HepG2 (cell line): ENCODE data around the gene RNASE12. TPM values are rescaled to one million over a fixed set of nuclear protein-coding genes. Genes with fewer than 3 reads are reported as not detected.

ENCODE experiments used
- EEA1 ChIP-seq: sonication (generic); formaldehyde crosslinking; IDR thresholded peaks from 2 replicates; pipeline ENCODE4 v1.5.1; 2020; ENCODE audit warnings: mild to moderate bottlenecking, missing genetic modification reagents, borderline replicate concordance
- EP300 ChIP-seq, 3 experiments: sonication (generic) in 1 of 3; formaldehyde crosslinking in 1 of 3; IDR thresholded peaks; 2 replicates each; pipeline versions ENCODE4 v1.5.1 to v1.6.1; 2011 to 2020; ENCODE audit warnings: low read depth in 2 of 3, low read length in 2 of 3, borderline replicate concordance in 1 of 3, improper control_type of control experiment in 1 of 3, mild to moderate bottlenecking in 1 of 3, missing genetic modification reagents in 1 of 3, moderate library complexity in 1 of 3
- GABPB1 ChIP-seq: IDR thresholded peaks from 2 replicates; pipeline ENCODE4 v1.6.1; 2016; ENCODE audit warnings: mild to moderate bottlenecking, missing genetic modification reagents, moderate library complexity, missing compliant biosample characterization
- NR2C2 ChIP-seq: sonication (generic); formaldehyde crosslinking; IDR thresholded peaks from 2 replicates; pipeline ENCODE4 v1.4.0; 2020; ENCODE audit warnings: missing genetic modification reagents, mild to moderate bottlenecking, moderate library complexity, borderline replicate concordance
- PPARG ChIP-seq: conservative IDR thresholded peaks from 2 replicates; pipeline ENCODE4 v1.6.1; 2016; ENCODE audit warnings: missing biosample characterization, missing genetic modification reagents
- RFX3 ChIP-seq: IDR thresholded peaks from 2 replicates; pipeline ENCODE4 v1.6.1; 2016; ENCODE audit warnings: missing biosample characterization, missing genetic modification reagents
- RORA ChIP-seq: sonication (generic); formaldehyde crosslinking; IDR thresholded peaks from 2 replicates; pipeline ENCODE4 v1.5.0; 2020; ENCODE audit warnings: mild to moderate bottlenecking, missing genetic modification reagents, moderate library complexity
- SRF ChIP-seq: IDR thresholded peaks from 2 replicates; pipeline ENCODE4 v1.6.1; 2011; ENCODE audit warnings: mild to moderate bottlenecking, low read depth, low read length, moderate library complexity
- ZFP82 ChIP-seq: sonication (generic); formaldehyde crosslinking; IDR thresholded peaks from 2 replicates; pipeline ENCODE4 v1.5.1; 2020; ENCODE audit warnings: mild to moderate bottlenecking, missing genetic modification reagents, borderline replicate concordance
- ZNF619 ChIP-seq: sonication (generic); formaldehyde crosslinking; IDR thresholded peaks from 2 replicates; pipeline ENCODE4 v1.4.0; 2020; ENCODE audit warnings: mild to moderate bottlenecking, missing genetic modification reagents
- polyA plus RNA-seq, 8 experiments: library from polyadenylated mRNA; depleted of rRNA in 3 of 8; stranded (reverse) in 7 of 8; unstranded in 1 of 8; fragments of >200 nt; fragmentation: Illumina TruSeq in 4 of 8; extraction: Trizol in 4 of 8; gene quantifications; 2 replicates each; pipeline versions ENCODE4 v1.2.1 to v1.2.3, GENCODE V29; 2011 to 2016; ENCODE audit warnings: low read depth in 4 of 8, missing spikeins in 1 of 8, mixed read lengths in 1 of 8; ENCODE audit not compliant: insufficient read depth in 1 of 8
- total RNA-seq, 5 experiments: library from RNA; depleted of rRNA; stranded (reverse); fragments of >200 nt; fragmentation: Illumina TruSeq; extraction: Trizol; gene quantifications; 2 replicates each; pipeline ENCODE4 v1.2.3, GENCODE V29; 2016; ENCODE audit warnings: low read depth in 1 of 5
- TF ChIP-seq, protein P1 (sequence below): sonication (generic); formaldehyde crosslinking; IDR thresholded peaks from 2 replicates; pipeline ENCODE4 v1.8.0; 2022; ENCODE audit warnings: mild to moderate bottlenecking, missing genetic modification reagents, borderline replicate concordance
- TF ChIP-seq, protein P2 (sequence below): fragments of 450-650 bp; IDR thresholded peaks from 2 replicates; pipeline ENCODE4 v1.6.1; 2016
- TF ChIP-seq, protein P3 (sequence below): sonication (generic); formaldehyde crosslinking; conservative IDR thresholded peaks from 2 replicates; pipeline ENCODE4 v1.4.0; 2020; ENCODE audit warnings: missing genetic modification reagents
- TF ChIP-seq, protein P4 (sequence below): sonication (generic); formaldehyde crosslinking; IDR thresholded peaks from 2 replicates; pipeline ENCODE4 v1.4.0; 2020; ENCODE audit warnings: missing genetic modification reagents, borderline replicate concordance
- TF ChIP-seq, protein P5 (sequence below): sonication (generic); formaldehyde crosslinking; conservative IDR thresholded peaks from 2 replicates; pipeline ENCODE4 v1.5.0; 2020; ENCODE audit warnings: missing genetic modification reagents

Gene RNASE12
- total and polyA plus RNA-seq, 2 of the 13 experiments (the other 11 are each of a cell fraction or from before 2014, with no cell fraction given), result not detected

DNA sequence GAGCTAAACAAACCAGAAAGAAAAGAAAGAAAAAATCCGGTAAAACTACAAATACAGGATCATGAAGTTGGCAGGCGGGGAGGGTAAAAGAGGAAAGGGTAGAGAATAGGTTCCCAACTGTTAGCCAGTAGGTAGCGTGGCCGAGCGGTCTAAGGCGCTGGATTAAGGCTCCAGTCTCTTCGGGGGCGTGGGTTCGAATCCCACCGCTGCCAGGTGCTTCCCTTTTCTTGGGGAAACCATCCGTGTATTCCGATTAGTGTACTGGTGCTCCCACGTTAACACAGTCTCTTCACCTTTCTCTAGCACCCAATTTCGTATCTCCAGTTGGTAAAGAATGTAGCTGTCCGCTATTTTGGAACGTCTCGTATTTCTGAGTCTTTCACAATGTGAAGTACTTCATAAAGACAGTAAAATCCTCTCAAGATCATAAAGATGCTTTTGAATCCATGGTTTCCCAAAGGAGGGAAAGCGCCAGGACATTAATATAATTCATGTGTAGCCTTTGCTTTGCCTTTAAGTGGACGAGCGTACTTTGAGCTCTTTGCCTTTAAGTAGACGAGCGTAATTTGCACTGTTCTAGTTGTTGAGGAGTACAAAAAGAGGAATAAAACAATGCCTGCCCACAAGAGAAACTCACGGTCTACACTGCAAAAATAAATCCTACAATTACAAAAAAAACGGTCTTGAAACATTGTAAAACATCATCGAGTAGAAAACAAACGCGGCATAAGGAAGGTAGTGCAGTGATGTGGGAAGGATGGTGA, 19.0 kb upstream of the RNASE12 start (continued):
- TF ChIP-seq, protein P1, sequence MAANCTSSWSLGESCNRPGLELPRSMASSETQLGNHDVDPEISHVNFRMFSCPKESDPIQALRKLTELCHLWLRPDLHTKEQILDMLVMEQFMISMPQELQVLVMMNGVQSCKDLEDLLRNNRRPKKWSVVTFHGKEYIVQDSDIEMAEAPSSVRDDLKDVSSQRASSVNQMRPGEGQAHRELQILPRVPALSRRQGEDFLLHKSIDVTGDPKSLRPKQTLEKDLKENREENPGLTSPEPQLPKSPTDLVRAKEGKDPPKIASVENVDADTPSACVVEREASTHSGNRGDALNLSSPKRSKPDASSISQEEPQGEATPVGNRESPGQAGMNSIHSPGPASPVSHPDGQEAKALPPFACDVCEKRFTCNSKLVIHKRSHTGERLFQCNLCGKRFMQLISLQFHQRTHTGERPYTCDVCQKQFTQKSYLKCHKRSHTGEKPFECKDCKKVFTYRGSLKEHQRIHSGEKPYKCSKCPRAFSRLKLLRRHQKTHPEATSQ, result no peak
- TF ChIP-seq PPARG (CRISPR knock-in tag) (peak; percentile 47; the same call in 1 of the 2 replicates), GABPB1 (CRISPR knock-in tag) (no peak; the same call in none of the 2 replicates), SRF (peak; percentile 5; the same call in 1 of the 2 replicates), EP300 (IDR thresholded peaks at IDR 0.05; ENCODE audit: low read depth in 2 of 2, low read length in 2 of 2) (0 out of 4 replicates have a peak, but pooled peaks of 1 of the 2 experiments have one; percentile 31), EP300 (CRISPR knock-in tag; IDR thresholded peaks at IDR 0.05; ENCODE audit: borderline replicate concordance) (no peak; the same call in 1 of the 2 replicates), ZNF619 (no peak), EEA1 (no peak), RFX3 (CRISPR knock-in tag) (no peak; the same call in 1 of the 2 replicates), ZFP82 (CRISPR knock-in tag) (0 out of 2 replicates have a peak, but pooled peaks have one; percentile 47), NR2C2 (CRISPR knock-in tag) (no peak), RORA (no peak)
- TF ChIP-seq, protein P2, sequence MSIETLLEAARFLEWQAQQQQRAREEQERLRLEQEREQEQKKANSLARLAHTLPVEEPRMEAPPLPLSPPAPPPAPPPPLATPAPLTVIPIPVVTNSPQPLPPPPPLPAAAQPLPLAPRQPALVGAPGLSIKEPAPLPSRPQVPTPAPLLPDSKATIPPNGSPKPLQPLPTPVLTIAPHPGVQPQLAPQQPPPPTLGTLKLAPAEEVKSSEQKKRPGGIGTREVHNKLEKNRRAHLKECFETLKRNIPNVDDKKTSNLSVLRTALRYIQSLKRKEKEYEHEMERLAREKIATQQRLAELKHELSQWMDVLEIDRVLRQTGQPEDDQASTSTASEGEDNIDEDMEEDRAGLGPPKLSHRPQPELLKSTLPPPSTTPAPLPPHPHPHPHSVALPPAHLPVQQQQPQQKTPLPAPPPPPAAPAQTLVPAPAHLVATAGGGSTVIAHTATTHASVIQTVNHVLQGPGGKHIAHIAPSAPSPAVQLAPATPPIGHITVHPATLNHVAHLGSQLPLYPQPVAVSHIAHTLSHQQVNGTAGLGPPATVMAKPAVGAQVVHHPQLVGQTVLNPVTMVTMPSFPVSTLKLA, result peak; percentile 22; the same call in 1 of the 2 replicates
- TF ChIP-seq, protein P3, sequence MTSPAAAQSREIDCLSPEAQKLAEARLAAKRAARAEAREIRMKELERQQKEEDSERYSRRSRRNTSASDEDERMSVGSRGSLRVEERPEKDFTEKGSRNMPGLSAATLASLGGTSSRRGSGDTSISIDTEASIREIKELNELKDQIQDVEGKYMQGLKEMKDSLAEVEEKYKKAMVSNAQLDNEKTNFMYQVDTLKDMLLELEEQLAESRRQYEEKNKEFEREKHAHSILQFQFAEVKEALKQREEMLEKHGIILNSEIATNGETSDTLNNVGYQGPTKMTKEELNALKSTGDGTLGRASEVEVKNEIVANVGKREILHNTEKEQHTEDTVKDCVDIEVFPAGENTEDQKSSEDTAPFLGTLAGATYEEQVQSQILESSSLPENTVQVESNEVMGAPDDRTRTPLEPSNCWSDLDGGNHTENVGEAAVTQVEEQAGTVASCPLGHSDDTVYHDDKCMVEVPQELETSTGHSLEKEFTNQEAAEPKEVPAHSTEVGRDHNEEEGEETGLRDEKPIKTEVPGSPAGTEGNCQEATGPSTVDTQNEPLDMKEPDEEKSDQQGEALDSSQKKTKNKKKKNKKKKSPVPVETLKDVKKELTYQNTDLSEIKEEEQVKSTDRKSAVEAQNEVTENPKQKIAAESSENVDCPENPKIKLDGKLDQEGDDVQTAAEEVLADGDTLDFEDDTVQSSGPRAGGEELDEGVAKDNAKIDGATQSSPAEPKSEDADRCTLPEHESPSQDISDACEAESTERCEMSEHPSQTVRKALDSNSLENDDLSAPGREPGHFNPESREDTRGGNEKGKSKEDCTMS (CRISPR knock-in tag), result no peak
- TF ChIP-seq, protein P4, sequence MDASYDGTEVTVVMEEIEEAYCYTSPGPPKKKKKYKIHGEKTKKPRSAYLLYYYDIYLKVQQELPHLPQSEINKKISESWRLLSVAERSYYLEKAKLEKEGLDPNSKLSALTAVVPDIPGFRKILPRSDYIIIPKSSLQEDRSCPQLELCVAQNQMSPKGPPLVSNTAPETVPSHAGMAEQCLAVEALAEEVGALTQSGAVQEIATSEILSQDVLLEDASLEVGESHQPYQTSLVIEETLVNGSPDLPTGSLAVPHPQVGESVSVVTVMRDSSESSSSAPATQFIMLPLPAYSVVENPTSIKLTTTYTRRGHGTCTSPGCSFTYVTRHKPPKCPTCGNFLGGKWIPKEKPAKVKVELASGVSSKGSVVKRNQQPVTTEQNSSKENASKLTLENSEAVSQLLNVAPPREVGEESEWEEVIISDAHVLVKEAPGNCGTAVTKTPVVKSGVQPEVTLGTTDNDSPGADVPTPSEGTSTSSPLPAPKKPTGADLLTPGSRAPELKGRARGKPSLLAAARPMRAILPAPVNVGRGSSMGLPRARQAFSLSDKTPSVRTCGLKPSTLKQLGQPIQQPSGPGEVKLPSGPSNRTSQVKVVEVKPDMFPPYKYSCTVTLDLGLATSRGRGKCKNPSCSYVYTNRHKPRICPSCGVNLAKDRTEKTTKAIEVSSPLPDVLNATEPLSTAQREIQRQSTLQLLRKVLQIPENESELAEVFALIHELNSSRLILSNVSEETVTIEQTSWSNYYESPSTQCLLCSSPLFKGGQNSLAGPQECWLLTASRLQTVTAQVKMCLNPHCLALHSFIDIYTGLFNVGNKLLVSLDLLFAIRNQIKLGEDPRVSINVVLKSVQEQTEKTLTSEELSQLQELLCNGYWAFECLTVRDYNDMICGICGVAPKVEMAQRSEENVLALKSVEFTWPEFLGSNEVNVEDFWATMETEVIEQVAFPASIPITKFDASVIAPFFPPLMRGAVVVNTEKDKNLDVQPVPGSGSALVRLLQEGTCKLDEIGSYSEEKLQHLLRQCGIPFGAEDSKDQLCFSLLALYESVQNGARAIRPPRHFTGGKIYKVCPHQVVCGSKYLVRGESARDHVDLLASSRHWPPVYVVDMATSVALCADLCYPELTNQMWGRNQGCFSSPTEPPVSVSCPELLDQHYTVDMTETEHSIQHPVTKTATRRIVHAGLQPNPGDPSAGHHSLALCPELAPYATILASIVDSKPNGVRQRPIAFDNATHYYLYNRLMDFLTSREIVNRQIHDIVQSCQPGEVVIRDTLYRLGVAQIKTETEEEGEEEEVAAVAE, result no peak; the same call in 1 of the 2 replicates
- TF ChIP-seq, protein P5, sequence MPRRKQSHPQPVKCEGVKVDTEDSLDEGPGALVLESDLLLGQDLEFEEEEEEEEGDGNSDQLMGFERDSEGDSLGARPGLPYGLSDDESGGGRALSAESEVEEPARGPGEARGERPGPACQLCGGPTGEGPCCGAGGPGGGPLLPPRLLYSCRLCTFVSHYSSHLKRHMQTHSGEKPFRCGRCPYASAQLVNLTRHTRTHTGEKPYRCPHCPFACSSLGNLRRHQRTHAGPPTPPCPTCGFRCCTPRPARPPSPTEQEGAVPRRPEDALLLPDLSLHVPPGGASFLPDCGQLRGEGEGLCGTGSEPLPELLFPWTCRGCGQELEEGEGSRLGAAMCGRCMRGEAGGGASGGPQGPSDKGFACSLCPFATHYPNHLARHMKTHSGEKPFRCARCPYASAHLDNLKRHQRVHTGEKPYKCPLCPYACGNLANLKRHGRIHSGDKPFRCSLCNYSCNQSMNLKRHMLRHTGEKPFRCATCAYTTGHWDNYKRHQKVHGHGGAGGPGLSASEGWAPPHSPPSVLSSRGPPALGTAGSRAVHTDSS, result no peak
